ENCODE measurements around the gene NPPC.
"Not testable (repeated sequence)": the region's sequence is repeated elsewhere in the genome, so short reads cannot be mapped to it uniquely, and the experiment has no call there.

Gene NPPC

GRCh38 chr2:231884438-231885140 is 41.6 kb downstream of the NPPC start:
- no peak for DNase-seq

- DNase-seq, result no peak
Observed at GRCh38 chr2:231883468-231883881, 42.7 kb downstream of the NPPC start.

DNA sequence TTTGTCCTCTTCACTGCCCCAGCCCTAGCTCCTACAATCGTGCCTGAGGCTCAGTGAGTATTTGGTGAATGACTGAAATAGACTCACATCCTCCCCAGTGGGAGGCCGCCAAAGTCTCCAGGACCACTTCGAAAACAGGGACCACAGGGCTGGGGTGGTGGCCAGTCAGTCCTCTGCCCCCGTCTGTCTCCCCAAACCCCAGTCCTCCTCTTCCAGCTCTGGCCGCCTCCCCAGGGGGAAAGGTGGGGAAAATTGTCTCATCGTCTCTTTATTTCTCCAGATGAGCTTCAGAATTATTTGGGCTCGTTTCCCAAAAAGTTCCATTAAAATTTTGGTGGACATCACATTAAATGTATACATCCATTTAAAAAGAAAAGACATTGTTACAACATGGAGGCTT is 43.5 kb downstream of the NPPC start:
- no peak for DNase-seq

DNA sequence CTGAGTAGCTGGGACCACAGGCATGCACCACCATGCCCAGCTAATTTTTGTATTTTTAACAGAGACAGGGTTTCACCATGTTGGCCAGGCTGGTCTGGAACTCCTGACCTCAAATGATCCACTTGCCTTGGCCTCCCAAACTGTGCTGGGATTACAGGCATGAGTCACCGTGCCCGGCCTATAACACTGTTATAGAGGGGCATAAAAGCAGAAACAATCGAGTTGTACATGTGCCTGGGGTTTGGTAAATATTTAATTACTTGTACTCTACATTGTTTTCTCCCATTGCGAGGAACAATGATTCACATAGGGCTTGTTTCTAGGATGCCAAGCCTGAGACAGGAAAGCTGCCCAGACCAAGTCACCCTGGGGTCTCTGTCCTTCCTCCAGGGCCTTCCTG is 45.8 kb downstream of the NPPC start:
- not testable (repeated sequence) for DNase-seq

- no peak for DNase-seq
Observed at GRCh38 chr2:231879216-231879615, 47.0 kb downstream of the NPPC start.

GRCh38 chr2:231877533-231878456 is 48.4 kb downstream of the NPPC start:
- no peak for DNase-seq

- no peak for DNase-seq
Observed at GRCh38 chr2:231874944-231875343, 51.3 kb downstream of the NPPC start.

Data from NCI-H82 (cell line).